Erythroblast (primary cell): ENCODE data around the gene AP3S2.

Experiments used
- DNase-seq, 2 experiments: peaks; one replicate each; lab custom pipeline; 2025; lab: John Stamatoyannopoulos, UW
- GATA1 ChIP-seq: IDR thresholded peaks from 2 replicates; pipeline ENCODE4 v1.6.1; 2011; ENCODE audit warnings: low read depth, mild to moderate bottlenecking, control low read depth, low read length, moderate library complexity
- POLR2A ChIP-seq: IDR thresholded peaks from 2 replicates; pipeline ENCODE4 v1.6.1; 2011; ENCODE audit warnings: mild to moderate bottlenecking, low read length

AP3S2 gene

GRCh38 chr15:89814112-89814742 is 79.6 kb downstream of the AP3S2 start:
- DNase-seq, result no peak
- TF ChIP-seq POLR2A (no peak), GATA1 (no peak)

- no peak for DNase-seq
- TF ChIP-seq GATA1 (no peak), POLR2A (no peak)
Measured at GRCh38 chr15:89813381-89814111, 80.2 kb downstream of the AP3S2 start.

- DNase-seq, result no peak
- TF ChIP-seq POLR2A (no peak), GATA1 (no peak)
Measured at GRCh38 chr15:89812847-89813320, 80.9 kb downstream of the AP3S2 start.

GRCh38 chr15:89812011-89812846 is 81.6 kb downstream of the AP3S2 start:
- no peak for TF ChIP-seq GATA1
- no peak for TF ChIP-seq POLR2A
- no peak for DNase-seq

GRCh38 chr15:89810837-89811236 is 83.0 kb downstream of the AP3S2 start:
- no peak for DNase-seq
- no peak for TF ChIP-seq POLR2A
- no peak for TF ChIP-seq GATA1

- DNase-seq, result no peak
- TF ChIP-seq POLR2A, result no peak
- TF ChIP-seq GATA1, result no peak
Measured at GRCh38 chr15:89809787-89810148, 84.0 kb downstream of the AP3S2 start.

- no peak for DNase-seq
- TF ChIP-seq POLR2A (no peak), GATA1 (no peak)
Measured at GRCh38 chr15:89809093-89809786, 84.6 kb downstream of the AP3S2 start.

- no peak for TF ChIP-seq POLR2A
- no peak for TF ChIP-seq GATA1
- no peak for DNase-seq
Measured at GRCh38 chr15:89808160-89808870, 85.5 kb downstream of the AP3S2 start.

- no peak for DNase-seq
Measured at GRCh38 chr15:89807689-89808088, 86.1 kb downstream of the AP3S2 start.

GRCh38 chr15:89806559-89807550 is 86.9 kb downstream of the AP3S2 start:
- no peak for DNase-seq
- TF ChIP-seq POLR2A, result no peak
- TF ChIP-seq GATA1, result no peak

More at GRCh38 chr15:89807689-89808088, 86.1 kb downstream of the AP3S2 start:
- TF ChIP-seq GATA1 (no peak), POLR2A (no peak)

- TF ChIP-seq POLR2A (no peak), GATA1 (no peak)
- no peak for DNase-seq
Measured at GRCh38 chr15:89806210-89806558, 87.6 kb downstream of the AP3S2 start.

GRCh38 chr15:89805241-89806209 is 88.3 kb downstream of the AP3S2 start:
- TF ChIP-seq GATA1, result no peak
- TF ChIP-seq POLR2A, result no peak
- DNase-seq, result no peak
